Trophoblast cell (in vitro differentiated cells and primary cell): ENCODE results near the gene SDK2.

Source experiments
- DNase-seq, 2 donors: peaks; one replicate each; pipeline ENCODE4 v3.0.0-alpha.2; 2016
- H2AFZ ChIP-seq: 2 replicates; pipeline ENCODE4 v1.6.1; 2013; ENCODE audit warnings: low read length, moderate library complexity, mild to moderate bottlenecking; ENCODE audit not compliant: insufficient read depth, poor library complexity
- H2AK5ac ChIP-seq: 2 replicates; pipeline ENCODE4 v1.6.1; 2013; ENCODE audit warnings: mild to moderate bottlenecking, low read length
- H2BK120ac ChIP-seq: 2 replicates; pipeline ENCODE4 v1.6.1; 2013; ENCODE audit warnings: low read length, mild to moderate bottlenecking, moderate library complexity; ENCODE audit not compliant: insufficient read depth, poor library complexity
- H2BK12ac ChIP-seq: 2 replicates; pipeline ENCODE4 v1.6.1; 2013; ENCODE audit warnings: mild to moderate bottlenecking, low read length, moderate library complexity
- H2BK5ac ChIP-seq: 2 replicates; pipeline ENCODE4 v1.6.1; 2013; ENCODE audit warnings: low read length, low read depth, moderate library complexity, mild to moderate bottlenecking; ENCODE audit not compliant: poor library complexity
- H3K14ac ChIP-seq: 2 replicates; pipeline ENCODE4 v1.6.1; 2013; ENCODE audit warnings: mild to moderate bottlenecking, low read length
- H3K18ac ChIP-seq: 2 replicates; pipeline ENCODE4 v1.6.1; 2013; ENCODE audit warnings: mild to moderate bottlenecking, low read length
- H3K23ac ChIP-seq: 2 replicates; pipeline ENCODE4 v1.6.1; 2013; ENCODE audit warnings: low read length
- H3K27ac ChIP-seq: 2 replicates; pipeline ENCODE4 v1.5.1; 2013; ENCODE audit warnings: low read depth, mild to moderate bottlenecking, inconsistent platforms, low read length, moderate library complexity
- H3K27me3 ChIP-seq: 2 replicates; pipeline ENCODE4 v1.6.1; 2013; ENCODE audit warnings: inconsistent platforms, mild to moderate bottlenecking, low read length, moderate library complexity; ENCODE audit not compliant: insufficient read depth
- H3K36me3 ChIP-seq, 2 experiments: 1 replicate in 1 of 2; 2 replicates in 1 of 2; pipeline ENCODE4 v1.6.1; 2013; ENCODE audit warnings: low read length in 2 of 2, mild to moderate bottlenecking in 2 of 2, moderate library complexity in 1 of 2; ENCODE audit not compliant: insufficient read depth in 2 of 2, control insufficient read depth in 1 of 2
- H3K4ac ChIP-seq: 2 replicates; pipeline ENCODE4 v1.6.1; 2013; ENCODE audit warnings: low read depth, mild to moderate bottlenecking, low read length, moderate library complexity
- H3K4me1 ChIP-seq, 2 experiments: 1 replicate in 1 of 2; 2 replicates in 1 of 2; pipeline ENCODE4 v1.6.1; 2013; ENCODE audit warnings: low read length in 2 of 2, mild to moderate bottlenecking in 2 of 2, moderate library complexity in 1 of 2; ENCODE audit not compliant: insufficient read depth in 2 of 2, control insufficient read depth in 1 of 2
- H3K4me2 ChIP-seq: 2 replicates; pipeline ENCODE4 v1.6.1; 2013; ENCODE audit warnings: inconsistent platforms, mild to moderate bottlenecking, low read length, moderate library complexity
- H3K4me3 ChIP-seq: 2 replicates; pipeline ENCODE4 v1.5.1; 2013; ENCODE audit warnings: mild to moderate bottlenecking, low read depth, low read length, inconsistent platforms
- H3K79me1 ChIP-seq: one replicate; pipeline ENCODE4 v1.6.1; 2013; ENCODE audit warnings: low read length
- H3K79me2 ChIP-seq: 2 replicates; pipeline ENCODE4 v1.6.1; 2013; ENCODE audit warnings: low read length, mild to moderate bottlenecking; ENCODE audit not compliant: control insufficient read depth, insufficient read depth, poor library complexity
- H3K9ac ChIP-seq: 2 replicates; pipeline ENCODE4 v1.6.1; 2013; ENCODE audit warnings: mild to moderate bottlenecking, low read length
- H3K9me3 ChIP-seq: 2 replicates; pipeline ENCODE4 v1.6.1; 2013; ENCODE audit warnings: low read depth, mild to moderate bottlenecking, control low read depth, inconsistent platforms, low read length; ENCODE audit not compliant: insufficient read depth
- H4K12ac ChIP-seq: 2 replicates; pipeline ENCODE4 v1.6.1; 2013; ENCODE audit warnings: low read depth, mild to moderate bottlenecking, low read length, moderate library complexity
- H4K8ac ChIP-seq: 2 replicates; pipeline ENCODE4 v1.6.1; 2013; ENCODE audit warnings: low read depth, mild to moderate bottlenecking, low read length, moderate library complexity
- H4K91ac ChIP-seq: one replicate; pipeline ENCODE4 v1.6.1; 2013; ENCODE audit warnings: low read depth, mild to moderate bottlenecking, low read length, moderate library complexity
- WGBS: extraction: QIAGEN DNeasy Blood & Tissue Kit; methylation state at CpG from one replicate; pipeline ENCODE4 v1.1.7; 2013; ENCODE audit warnings: missing lambda C conversion rate; ENCODE audit not compliant: insufficient read length, insufficient coverage; ENCODE audit errors: extremely low coverage; 5-methylcytosine and 5-hydroxymethylcytosine counted together

The SDK2 gene

DNA sequence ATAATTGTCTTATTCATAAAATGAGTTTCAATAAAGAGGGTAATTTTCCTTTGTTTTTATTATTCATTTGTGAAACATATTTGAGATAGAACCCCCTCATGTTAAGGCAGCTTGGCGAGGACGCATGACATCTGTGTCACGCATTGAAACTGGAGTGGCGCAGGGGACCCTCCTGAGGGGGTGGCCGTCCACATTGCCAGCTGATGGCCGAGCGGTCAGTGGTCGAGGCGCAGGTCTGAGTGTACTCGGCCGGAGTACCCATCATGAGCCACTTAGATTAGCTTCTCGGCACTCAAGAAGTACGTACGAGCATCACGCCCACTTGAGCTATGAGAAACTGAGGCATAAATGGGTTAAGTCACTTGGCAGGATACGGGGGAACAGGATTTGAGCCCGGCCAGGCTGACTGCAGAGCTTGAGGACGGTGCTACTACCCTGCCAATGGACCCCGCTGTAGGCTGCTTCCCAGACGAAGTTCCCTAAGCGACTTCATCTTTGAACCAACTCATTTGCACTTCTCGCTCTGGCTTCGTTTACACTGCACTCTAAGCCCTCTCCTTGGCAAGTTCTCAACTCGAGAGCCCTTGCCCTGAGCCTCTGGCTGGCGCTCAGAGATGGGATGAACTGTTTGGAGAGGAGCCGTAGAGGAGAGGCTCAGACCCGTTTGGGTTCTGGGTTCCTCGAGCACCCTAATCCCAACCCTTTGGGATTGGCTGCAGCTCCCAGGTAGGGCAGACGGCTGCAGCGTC lies 91.8 kb downstream of the SDK2 start:
- Histone ChIP-seq H3K23ac (no peak overlapping the region), H3K27me3 (no peaks in the 10 kb centered on the region), H2BK5ac (no peak overlapping the region), H3K4me3 (no peak overlapping the region), H3K4ac (no peak overlapping the region), H4K91ac (no peak overlapping the region), H3K4me1 (peaks cover 2 to 3% of the 10 kb centered on the region in 2 experiments), H3K9ac (no peak overlapping the region), H4K8ac (no peak overlapping the region), H2AK5ac (no peak overlapping the region), H3K79me1 (no peaks in the 10 kb centered on the region), H3K9me3 (peaks cover 2% of the 10 kb centered on the region), H3K4me2 (no peak overlapping the region), H4K12ac (no peak overlapping the region), H2BK12ac (no peak overlapping the region), H3K36me3 (no peaks in the 10 kb centered on the region), H2BK120ac (no peak overlapping the region), H2AFZ (no peak overlapping the region), H3K27ac (no peak overlapping the region), H3K14ac (no peak overlapping the region), H3K18ac (no peak overlapping the region), H3K79me2 (no peaks in the 10 kb centered on the region)
- no peak for DNase-seq
- no CpG with 5 or more reads among the region's 30 CpGs for WGBS

DNA sequence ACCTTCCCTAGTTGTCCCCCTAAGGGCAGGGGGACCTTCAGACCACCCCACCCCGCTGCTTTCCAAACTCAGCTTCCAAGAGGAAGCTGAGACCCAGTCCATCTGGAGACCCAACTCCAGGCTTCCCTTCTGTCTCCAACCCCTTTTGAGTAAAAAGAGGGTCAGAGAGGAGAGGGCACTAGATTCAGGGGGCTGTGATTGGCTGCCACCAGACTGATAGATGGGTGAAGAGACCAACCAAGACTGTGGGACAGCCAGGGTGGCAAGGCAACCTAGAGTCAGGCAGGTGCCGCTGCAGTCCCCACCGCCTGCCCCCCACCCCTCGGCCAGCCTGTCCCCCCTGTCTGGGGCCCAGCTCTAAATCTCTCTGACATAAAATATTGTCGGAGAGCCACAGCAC lies 92.5 kb downstream of the SDK2 start:
- DNase-seq = no peak
- Histone ChIP-seq H2AK5ac (no peak overlapping the region), H3K79me2 (no peaks in the 10 kb centered on the region), H4K91ac (no peak overlapping the region), H3K9ac (no peak overlapping the region), H2AFZ (no peak overlapping the region), H3K27ac (no peak overlapping the region), H3K27me3 (no peaks in the 10 kb centered on the region), H3K14ac (no peak overlapping the region), H3K79me1 (no peaks in the 10 kb centered on the region), H3K4ac (no peak overlapping the region), H4K12ac (no peak overlapping the region), H3K9me3 (peaks cover 2% of the 10 kb centered on the region), H3K23ac (no peak overlapping the region), H2BK120ac (no peak overlapping the region), H2BK5ac (no peak overlapping the region), H3K4me3 (no peak overlapping the region), H2BK12ac (no peak overlapping the region), H3K4me2 (no peak overlapping the region), H4K8ac (no peak overlapping the region), H3K18ac (no peak overlapping the region), H3K4me1 (peaks cover 2 to 3% of the 10 kb centered on the region in 2 experiments), H3K36me3 (no peaks in the 10 kb centered on the region)
- WGBS = no CpG with 5 or more reads among the region's 5 CpGs

DNA sequence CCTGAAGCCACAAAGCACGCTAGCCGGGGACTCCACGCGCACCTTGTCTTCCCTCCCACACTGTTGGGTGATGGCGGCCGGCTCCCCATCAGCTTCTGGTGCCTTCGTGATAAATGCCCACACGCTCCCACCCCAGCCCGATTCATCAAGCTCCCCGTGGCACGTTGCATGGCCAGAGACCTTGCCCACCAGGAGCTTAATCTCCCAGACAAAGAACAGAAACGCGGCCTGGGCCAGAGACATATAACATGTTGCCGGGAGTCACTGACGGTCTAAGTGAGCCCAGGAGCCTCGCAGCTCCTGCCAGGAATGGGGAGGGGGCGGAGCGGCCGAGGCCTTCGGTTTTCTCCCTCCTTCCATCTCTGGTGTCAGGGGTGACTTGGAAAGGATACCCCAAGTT lies 93.1 kb downstream of the SDK2 start:
- Histone ChIP-seq H3K79me2 (no peaks in the 10 kb centered on the region), H3K4me3 (no peak overlapping the region), H3K27me3 (no peaks in the 10 kb centered on the region), H2BK120ac (no peak overlapping the region), H3K36me3 (no peaks in the 10 kb centered on the region), H4K8ac (no peak overlapping the region), H3K4me2 (no peak overlapping the region), H4K91ac (no peak overlapping the region), H4K12ac (no peak overlapping the region), H2BK12ac (no peak overlapping the region), H2AFZ (no peak overlapping the region), H2AK5ac (no peak overlapping the region), H3K4ac (no peak overlapping the region), H3K23ac (no peak overlapping the region), H3K9me3 (peaks cover 2% of the 10 kb centered on the region), H3K14ac (no peak overlapping the region), H3K9ac (no peak overlapping the region), H3K27ac (no peak overlapping the region), H3K4me1 (peaks cover 2 to 3% of the 10 kb centered on the region in 2 experiments), H2BK5ac (no peak overlapping the region), H3K18ac (no peak overlapping the region), H3K79me1 (no peaks in the 10 kb centered on the region)
- WGBS = no CpG with 5 or more reads among the region's 20 CpGs
- DNase-seq = no peak

DNA sequence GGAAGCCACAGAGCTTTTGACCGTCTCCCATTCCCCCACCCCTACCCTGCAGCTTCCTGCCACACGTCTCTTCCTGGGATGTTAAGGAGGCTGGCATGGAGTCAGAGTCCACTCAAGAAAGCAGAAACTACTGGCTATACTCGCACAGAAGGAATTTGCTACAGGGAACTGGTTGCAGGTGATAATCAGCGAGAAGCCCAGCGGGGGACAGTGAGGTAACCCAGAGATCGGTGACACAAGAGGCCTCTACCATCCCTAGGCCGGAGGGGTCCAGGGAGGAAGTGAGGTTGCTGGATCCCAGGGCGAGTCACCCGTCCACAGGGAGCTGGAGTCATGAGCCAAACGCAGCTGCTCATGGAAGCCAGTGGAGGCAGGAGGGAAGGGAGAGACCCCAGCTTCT lies 93.7 kb downstream of the SDK2 start:
- H4K8ac ChIP-seq = no peak overlapping the region

More for the DNA sequence above, 93.7 kb downstream of the SDK2 start:
- Histone ChIP-seq H2BK12ac (no peak overlapping the region), H3K79me2 (no peaks in the 10 kb centered on the region), H3K4me2 (no peak overlapping the region), H3K27me3 (no peaks in the 10 kb centered on the region), H3K23ac (no peak overlapping the region), H3K9ac (no peak overlapping the region), H3K27ac (no peak overlapping the region), H3K18ac (no peak overlapping the region), H2AK5ac (no peak overlapping the region), H3K79me1 (no peaks in the 10 kb centered on the region), H3K9me3 (peaks cover 2% of the 10 kb centered on the region), H4K91ac (no peak overlapping the region), H3K4ac (no peak overlapping the region), H2BK5ac (no peak overlapping the region), H3K36me3 (no peaks in the 10 kb centered on the region), H2AFZ (no peak overlapping the region), H3K4me3 (no peak overlapping the region), H4K12ac (no peak overlapping the region), H3K14ac (no peak overlapping the region), H3K4me1 (peaks cover 2 to 3% of the 10 kb centered on the region in 2 experiments), H2BK120ac (no peak overlapping the region)
- WGBS = no CpG with 5 or more reads among the region's 10 CpGs
- DNase-seq = no peak
